Activated T-cell treated with anti-CD3 and anti-CD28 coated beads for 24 hours (primary cell): ENCODE data around the gene LENG8.
"Not testable (repeated sequence)": the region's sequence is repeated elsewhere in the genome, so short reads cannot be mapped to it uniquely, and the experiment has no call there.

Experiments used
- DNase-seq: peaks from one replicate; pipeline ENCODE4 v3.0.0-alpha.2; 2020; ENCODE audit warnings: low read depth

LENG8 gene

DNA sequence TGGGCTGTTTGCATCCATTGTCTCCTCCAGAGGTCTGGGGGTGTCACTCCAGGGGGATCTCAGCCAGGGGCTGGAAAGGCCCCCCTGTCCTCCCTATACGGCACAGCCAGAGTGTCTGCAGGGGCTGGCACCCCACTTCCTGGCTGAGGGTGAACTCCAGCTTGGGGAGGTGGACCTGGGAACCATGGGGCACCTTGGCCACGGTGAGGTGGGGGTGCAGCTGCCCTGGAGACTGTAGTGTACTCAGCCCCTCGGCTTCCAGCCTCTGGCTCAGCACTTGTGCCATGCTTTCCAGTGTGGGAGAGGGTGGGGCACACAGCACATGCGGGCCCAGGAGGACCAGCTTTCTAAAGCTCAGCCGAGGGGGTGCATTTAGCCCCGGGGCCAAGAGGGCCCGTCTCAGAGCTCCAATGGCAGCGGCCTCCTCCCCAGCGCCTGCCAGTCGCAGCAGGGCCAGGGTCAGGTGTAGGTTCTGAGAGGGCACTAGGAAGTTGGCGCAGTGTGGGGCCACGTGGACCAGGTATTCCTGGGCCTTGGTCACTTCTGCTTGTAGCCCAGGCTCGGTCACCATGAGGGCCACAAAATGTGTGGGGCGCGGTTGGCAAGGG is 13.2 kb downstream of the LENG8 start:
- no peak for DNase-seq

- peak; percentile 47 for DNase-seq
Measured at GRCh38 chr19:54462655-54463530, 13.9 kb downstream of the LENG8 start.

- DNase-seq: peak; percentile 92
Measured at GRCh38 chr19:54463531-54464043, 14.6 kb downstream of the LENG8 start, which contains the start of gene LENG9. Gene LENG9 (minus strand): TSS chr19:54463778. CDS start chr19:54463526, 252 bp downstream.

DNA sequence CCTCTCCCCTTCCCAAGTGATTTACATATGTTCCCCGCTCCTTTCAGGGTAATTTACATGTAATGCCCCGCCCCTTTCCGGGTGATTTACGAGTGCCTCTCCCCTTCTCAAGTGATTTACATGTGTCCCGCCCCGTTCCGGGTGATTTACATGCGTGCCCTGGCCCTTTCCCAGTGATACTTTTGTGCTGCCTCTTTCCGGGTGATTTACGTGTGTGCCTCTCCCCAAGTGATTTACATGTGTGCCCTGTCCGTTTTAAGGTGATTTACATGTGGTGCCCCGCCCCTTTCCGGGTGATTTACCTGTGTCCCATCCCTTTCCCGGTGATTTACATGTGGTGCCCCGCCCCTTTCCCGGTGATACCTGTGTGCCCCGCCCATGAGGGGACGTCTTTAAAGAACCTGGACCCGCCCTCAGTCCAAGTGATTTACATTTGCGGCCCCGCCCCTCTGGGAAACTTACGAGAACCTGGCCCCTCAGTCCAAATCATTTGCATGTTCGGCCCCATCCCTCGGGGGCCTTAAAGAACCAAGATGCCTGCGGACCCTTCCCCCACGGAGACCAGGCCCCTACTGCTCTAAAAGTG is 15.1 kb downstream of the LENG8 start:
- peak; percentile 75 for DNase-seq

- DNase-seq: peak; percentile 70
Measured at GRCh38 chr19:54464630-54465425, 15.8 kb downstream of the LENG8 start.

DNA sequence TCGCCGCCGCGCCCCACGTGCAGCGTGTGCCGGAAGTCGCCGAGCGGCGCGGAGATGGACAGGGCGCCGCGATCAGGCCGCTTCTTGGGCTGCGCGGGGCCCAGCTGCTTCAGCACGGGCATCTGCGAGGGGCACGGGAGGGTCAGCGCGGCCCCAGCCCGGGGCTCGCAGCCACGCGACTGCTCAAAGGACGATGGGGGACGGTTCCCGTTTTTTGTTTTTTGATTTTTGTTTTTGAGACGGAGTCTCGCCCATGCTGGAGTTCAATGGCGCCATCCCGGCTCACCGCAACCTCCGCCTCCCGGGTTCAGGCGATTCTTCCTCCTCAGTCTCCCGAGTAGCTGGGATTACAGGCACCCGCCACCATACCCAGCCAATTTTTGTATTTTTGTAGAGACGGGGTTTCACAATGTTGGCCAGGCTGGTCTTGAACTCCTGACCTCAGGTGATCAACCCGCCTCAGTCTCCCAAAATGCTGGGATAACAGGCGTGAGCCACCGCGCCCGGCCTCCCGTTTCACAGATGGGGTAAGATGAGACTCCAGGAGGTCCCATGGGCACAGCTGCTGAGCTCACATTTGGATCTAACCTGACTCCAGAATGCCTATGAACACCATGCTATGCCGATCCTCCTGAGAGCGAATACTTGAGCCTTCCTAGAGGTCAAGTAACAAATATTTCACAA is 16.6 kb downstream of the LENG8 start:
- DNase-seq: no peak

GRCh38 chr19:54466110-54466480 is 17.1 kb downstream of the LENG8 start:
- not testable (repeated sequence) for DNase-seq

DNA sequence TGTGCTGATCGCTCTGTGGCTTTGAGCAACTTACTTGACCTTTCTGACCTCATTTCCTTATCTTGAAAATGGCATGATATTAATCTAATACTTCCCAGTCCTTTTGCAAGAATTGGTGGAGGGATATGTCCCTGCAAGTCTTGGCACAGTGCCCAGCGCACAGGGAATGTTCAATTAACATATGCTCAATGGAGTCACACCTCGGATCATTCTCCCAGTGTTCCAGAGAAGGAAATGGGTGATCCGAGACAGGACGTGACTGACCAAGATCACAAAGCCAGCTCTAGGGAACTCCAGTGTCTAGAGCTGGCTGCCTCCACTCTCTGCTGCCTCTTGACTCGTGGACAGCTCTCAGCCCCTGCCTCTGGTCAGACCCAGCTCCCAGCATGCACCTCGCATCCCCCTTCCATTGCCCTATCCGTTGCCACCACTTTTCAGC is 20.5 kb downstream of the LENG8 start:
- DNase-seq: no peak

DNA sequence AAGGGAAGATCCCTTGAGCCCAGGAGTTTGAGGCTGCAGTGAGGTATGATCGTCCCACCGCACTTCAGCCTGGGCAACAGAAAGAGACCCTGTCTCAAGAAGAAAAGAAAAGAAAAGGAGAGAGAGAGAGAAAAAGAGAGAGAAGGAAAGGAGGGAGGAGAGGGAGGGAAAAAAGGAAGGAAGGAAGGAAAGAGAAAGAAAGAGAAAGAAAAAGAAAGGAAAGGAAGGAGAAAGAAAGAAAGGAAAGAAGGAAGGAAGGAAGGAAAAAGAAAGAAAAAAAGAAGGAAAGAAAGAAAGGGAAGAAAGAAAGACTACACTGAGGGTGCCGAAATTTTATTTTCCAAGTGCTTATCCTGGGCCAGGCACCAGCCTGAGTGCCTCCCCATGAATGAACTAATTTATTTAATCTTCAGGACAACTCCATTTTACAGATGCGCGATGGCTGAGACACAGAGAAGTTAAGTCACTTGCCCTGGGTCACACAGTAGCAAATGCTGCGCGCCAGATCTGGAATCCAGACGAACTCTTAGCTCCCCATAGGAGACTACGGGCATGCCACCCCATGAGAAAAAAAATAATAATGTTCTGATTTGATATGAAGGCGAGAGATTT is 21.4 kb downstream of the LENG8 start:
- DNase-seq: no peak

GRCh38 chr19:54470991-54471782 is 22.2 kb downstream of the LENG8 start:
- no peak for DNase-seq

GRCh38 chr19:54473071-54473891 is 24.3 kb downstream of the LENG8 start, which contains the start of gene CDC42EP5:
Gene CDC42EP5 (minus strand): TSS chr19:54473296. CDS start chr19:54465547, 7,749 bp downstream.
- no peak for DNase-seq

- DNase-seq: no peak
Measured at GRCh38 chr19:54473892-54474372, 24.9 kb downstream of the LENG8 start.

DNA sequence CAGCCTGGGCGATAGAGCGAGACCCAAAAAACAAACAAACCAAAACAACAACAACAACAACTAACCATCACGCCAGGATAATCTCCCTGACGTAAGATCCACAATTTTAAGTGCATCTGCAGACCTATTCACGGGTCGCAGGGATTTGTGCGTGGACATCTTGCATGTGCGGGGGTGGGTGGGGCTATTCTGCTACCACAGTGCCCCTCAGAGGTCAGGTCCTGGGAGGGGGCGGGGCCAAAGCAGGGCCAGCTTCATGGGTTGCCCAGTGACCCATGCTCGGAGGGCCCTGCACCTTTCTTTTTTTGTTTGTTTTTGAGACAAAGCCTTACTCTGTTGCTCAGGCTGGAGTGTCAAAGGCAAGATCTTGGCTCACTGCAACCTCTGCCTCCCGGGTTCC is 26.7 kb downstream of the LENG8 start:
- DNase-seq: no peak

GRCh38 chr19:54477650-54478049 is 28.7 kb downstream of the LENG8 start:
- DNase-seq: no peak

DNA sequence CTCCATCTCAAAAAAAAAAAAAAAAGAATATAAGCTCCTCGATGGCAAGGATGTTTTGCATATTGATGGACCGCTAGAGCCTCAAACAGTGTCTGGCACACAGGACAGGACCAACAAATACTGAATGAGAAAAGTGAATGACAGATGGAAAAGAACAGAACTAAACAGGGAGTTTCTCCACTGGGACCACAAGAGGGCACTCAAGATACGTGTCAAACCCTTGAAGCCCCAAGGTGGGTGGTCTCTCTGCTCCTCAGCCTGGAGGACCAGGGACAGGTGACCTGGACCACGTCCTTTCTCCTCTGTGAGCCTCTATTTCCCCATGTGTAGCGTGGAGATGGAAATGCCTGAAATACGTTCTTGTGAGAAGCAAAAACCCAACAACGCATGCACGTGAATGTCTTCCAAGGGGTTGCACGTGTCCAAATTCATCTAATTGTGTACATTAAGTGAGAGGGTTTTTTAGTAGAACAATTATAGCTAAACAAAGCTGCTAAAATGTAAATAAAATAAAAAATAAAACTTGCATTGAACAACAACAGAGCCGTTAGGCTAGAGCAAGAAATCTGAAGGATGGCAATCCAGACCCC is 29.8 kb downstream of the LENG8 start:
- no peak for DNase-seq

DNA sequence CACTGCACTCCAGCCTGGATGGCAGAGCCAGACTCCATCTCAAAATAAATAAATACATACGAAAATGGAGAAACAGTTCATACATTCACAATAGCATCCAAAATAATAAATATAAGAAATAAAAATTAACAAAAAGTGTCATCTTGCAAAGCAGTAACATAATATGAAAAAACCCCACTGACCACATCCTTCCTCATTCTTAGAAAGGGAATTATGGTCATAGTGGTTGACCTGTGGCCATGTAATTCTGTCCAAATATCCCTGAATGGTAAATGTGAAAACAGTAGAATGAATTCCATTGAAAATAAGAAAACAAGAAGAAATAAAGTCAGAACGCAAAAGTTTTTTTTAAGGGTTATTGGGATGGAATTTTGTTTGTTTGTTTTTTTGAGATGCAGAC is 31.1 kb downstream of the LENG8 start:
- DNase-seq: no peak

DNA sequence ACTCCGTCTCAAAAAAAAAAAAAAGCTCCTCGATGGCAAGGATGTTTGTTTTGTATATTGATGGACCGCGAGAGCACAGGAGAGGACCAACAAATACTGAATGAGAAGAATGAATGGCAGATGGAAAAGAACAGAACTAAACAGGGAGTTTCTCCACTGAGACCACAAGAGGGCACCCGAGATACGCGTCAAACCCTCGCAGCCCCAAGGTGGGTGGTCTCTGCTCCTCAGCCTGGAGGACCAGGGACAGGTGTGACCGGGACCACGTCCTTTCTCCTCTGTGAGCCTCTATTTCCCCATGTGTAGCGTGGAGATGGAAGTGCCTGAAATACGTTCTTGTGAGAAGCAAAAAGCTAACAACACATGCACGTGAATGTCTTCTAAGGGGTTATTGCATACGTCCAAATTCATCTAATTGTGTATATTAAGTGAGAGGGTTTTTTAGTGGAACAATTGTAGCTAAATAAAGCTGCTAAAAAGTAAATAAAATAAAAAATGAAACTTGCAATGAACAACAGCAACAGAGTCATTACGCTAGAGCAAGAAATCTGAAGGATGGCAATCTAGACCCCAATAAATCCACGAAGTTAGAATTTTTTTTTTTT is 32.4 kb downstream of the LENG8 start:
- DNase-seq: peak; percentile 33

DNA sequence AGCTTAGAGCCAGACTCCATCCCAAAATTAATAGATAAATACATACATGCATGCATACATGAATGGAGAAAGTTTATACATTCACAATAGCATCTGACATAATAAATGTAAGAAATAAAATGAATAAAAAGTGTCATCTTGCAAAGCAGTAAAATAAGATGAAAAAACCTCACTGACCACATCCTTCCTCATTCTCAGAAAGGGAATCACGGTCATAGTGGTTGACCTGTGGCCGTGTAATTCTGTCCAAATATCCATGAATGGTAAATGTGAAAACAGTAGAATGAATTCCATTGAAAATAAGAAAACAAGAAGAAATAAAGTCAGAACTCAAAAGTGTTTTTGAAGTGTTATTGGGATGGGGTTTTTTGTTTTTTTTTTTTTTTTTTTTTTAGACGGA is 33.9 kb downstream of the LENG8 start:
- DNase-seq: no peak
